Suprapubic skin (tissue), 4 donors: Measurements from ENCODE around the gene FLOT1. TPM values are rescaled to one million over a fixed set of nuclear protein-coding genes. Genes with fewer than 3 reads are reported as not detected.

Experiments
- DNase-seq, 2 donors: peaks; one replicate each; pipeline ENCODE4 v3.0.0-alpha.2; 2019; ENCODE audit warnings: low spot score in 2 of 2
- H3K27ac ChIP-seq: fragments of 200-600 bp; sonication (generic); one replicate; pipeline ENCODE4 v1.5.1; 2019
- H3K27me3 ChIP-seq: fragments of 200-600 bp; sonication (generic); one replicate; pipeline ENCODE4 v1.5.1; 2019
- H3K36me3 ChIP-seq: fragments of 200-600 bp; sonication (generic); one replicate; pipeline ENCODE4 v1.5.1; 2019
- H3K4me1 ChIP-seq: fragments of 200-600 bp; sonication (generic); one replicate; pipeline ENCODE4 v1.5.1; 2019
- H3K4me3 ChIP-seq: fragments of 200-600 bp; sonication (generic); one replicate; pipeline ENCODE4 v1.5.1; 2019; ENCODE audit warnings: mild to moderate bottlenecking
- H3K9me3 ChIP-seq: fragments of 200-600 bp; sonication (generic); one replicate; pipeline ENCODE4 v1.5.1; 2019
- EP300 ChIP-seq: sonication (generic); formaldehyde crosslinking; IDR thresholded peaks from one replicate; pipeline ENCODE4 v1.6.1; 2017; ENCODE audit warnings: antibody characterized with exemption
- POLR2A ChIP-seq, 2 donors: fragments of 450-650 bp; IDR thresholded peaks; one replicate each; pipeline ENCODE4 v1.6.1; 2017; ENCODE audit warnings: antibody characterized with exemption in 2 of 2, mild to moderate bottlenecking in 2 of 2, moderate library complexity in 2 of 2
- POLR2AphosphoS5 ChIP-seq, 3 donors: sonication (generic); formaldehyde crosslinking; IDR thresholded peaks; one replicate each; pipeline ENCODE4 v1.6.1; 2017; ENCODE audit warnings: antibody characterized with exemption in 3 of 3
- WGBS: methylation state at CpG from one replicate; pipeline ENCODE4 v1.1.5; 2018; 5-methylcytosine and 5-hydroxymethylcytosine counted together
- total RNA-seq, 4 donors: library from RNA; depleted of rRNA; stranded (reverse); fragments of >200 nt; gene quantifications; one replicate each; pipeline ENCODE4 v1.1.0, GENCODE V29; 2016
- TF ChIP-seq, protein P1 (sequence below), 2 donors: fragments of 200-600 bp in 1 of 2; fragments of 450-650 bp in 1 of 2; sonication (generic) in 1 of 2; IDR thresholded peaks; one replicate each; pipeline ENCODE4 v1.5.1; 2016 to 2019; ENCODE audit warnings: antibody characterized with exemption in 2 of 2, mild to moderate bottlenecking in 1 of 2, moderate library complexity in 1 of 2

FLOT1 gene
- total RNA-seq, 4 donors from 2014 or later, result 28.4 to 60.8 (median 45.5) TPM

DNA sequence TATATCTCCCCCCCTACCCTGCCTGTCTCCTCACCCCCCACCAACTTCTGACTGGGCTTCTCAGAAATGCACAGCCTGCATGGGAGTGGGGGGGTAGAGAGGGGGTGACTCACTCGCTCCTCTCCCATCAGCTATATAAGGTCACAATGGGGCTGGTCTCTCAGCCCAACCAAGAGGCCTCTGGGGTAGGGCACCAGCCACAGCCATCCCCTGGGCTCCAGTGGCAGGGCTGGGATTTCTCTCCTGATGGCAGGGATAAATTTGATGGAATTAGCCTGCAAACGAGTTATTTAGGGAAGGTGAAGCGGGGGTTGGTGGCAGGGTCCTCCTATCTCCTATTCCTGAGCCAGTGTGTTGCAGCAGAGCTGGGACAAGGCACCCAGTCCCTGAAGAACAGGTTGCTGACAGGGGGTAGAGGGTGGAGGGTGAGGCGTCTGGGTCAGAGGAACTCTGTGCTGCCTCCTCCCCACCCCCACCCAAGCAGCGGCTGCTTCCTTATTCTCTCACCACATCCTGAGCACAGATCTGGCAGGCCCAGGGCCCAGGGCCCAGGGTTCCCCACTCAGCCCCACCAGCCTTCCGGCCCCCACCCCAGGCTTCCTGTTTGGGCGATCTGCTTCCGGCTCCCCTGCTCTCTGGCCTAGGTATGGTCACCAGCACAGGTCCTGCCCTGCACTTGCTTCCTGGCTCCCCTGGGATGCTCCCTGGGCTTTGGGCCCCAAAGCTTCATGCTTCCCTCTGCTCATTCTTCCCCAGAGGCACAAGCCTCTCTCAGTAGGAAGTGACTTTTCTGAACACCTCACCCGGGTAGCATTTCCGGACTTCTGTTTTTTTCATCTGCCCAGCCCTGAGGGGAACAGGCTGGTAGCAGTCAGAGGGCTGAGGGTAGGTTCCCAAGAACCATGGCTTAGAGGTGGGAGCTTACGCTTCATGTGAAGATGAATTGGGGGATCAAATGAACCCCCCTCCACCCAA, 60.1 kb downstream of the FLOT1 start:
- peak; percentile 91 to 92 for DNase-seq
- WGBS, result 11% methylated on average over 9 of the region's 11 CpGs
- H3K27me3 ChIP-seq, result no peaks in the 10 kb centered on the region

DNA sequence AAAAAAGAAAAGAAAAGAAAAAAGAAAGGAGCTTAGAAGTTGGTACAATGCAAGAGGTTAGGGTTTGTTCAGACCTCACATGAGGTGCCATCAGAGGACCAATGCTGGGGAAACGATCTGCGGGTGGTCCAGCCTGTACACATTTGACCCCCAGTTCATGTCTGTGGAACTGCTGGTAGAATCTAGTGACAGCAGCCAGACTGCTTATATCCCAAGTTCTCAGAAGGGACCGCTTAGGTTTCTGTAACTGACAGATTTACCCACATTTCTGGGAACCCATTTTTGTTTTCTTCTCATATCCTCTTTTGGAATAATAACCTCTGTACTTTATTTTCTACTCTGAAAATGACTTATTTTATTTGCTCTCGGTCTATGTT, 60.7 kb downstream of the FLOT1 start:
- no peak for DNase-seq
- 30% methylated on average over 4 of the region's 4 CpGs for WGBS
- H3K27ac ChIP-seq, result peak overlapping the region; percentile 98
- no peaks in the 10 kb centered on the region for H3K27me3 ChIP-seq
- TF ChIP-seq, protein P1, sequence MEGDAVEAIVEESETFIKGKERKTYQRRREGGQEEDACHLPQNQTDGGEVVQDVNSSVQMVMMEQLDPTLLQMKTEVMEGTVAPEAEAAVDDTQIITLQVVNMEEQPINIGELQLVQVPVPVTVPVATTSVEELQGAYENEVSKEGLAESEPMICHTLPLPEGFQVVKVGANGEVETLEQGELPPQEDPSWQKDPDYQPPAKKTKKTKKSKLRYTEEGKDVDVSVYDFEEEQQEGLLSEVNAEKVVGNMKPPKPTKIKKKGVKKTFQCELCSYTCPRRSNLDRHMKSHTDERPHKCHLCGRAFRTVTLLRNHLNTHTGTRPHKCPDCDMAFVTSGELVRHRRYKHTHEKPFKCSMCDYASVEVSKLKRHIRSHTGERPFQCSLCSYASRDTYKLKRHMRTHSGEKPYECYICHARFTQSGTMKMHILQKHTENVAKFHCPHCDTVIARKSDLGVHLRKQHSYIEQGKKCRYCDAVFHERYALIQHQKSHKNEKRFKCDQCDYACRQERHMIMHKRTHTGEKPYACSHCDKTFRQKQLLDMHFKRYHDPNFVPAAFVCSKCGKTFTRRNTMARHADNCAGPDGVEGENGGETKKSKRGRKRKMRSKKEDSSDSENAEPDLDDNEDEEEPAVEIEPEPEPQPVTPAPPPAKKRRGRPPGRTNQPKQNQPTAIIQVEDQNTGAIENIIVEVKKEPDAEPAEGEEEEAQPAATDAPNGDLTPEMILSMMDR (IDR thresholded peaks at IDR 0.05), result no peak
- TF ChIP-seq EP300, result no peak
- TF ChIP-seq POLR2AphosphoS5 (IDR thresholded peaks at IDR 0.05), result no peak
- TF ChIP-seq POLR2A (IDR thresholded peaks at IDR 0.05), result no peak
- H3K36me3 ChIP-seq, result peaks cover 21% of the 10 kb centered on the region
- peaks cover 71% of the 10 kb centered on the region for H3K4me1 ChIP-seq
- H3K9me3 ChIP-seq, result no peaks in the 10 kb centered on the region
- peak overlapping the region; percentile 68 for H3K4me3 ChIP-seq

More for the DNA sequence above, 60.1 kb downstream of the FLOT1 start:
- Histone ChIP-seq H3K9me3 (no peaks in the 10 kb centered on the region), H3K36me3 (peaks cover 14% of the 10 kb centered on the region), H3K4me1 (peaks cover 69% of the 10 kb centered on the region), H3K27ac (peak overlapping the region; percentile 98), H3K4me3 (peak overlapping the region; percentile 68)
- TF ChIP-seq POLR2AphosphoS5 (IDR thresholded peaks at IDR 0.05) (peak in 2 of 3 donors; percentile 8 to 13), EP300 (no peak), POLR2A (IDR thresholded peaks at IDR 0.05) (no peak)
- TF ChIP-seq, protein P1 (IDR thresholded peaks at IDR 0.05), result no peak

DNA sequence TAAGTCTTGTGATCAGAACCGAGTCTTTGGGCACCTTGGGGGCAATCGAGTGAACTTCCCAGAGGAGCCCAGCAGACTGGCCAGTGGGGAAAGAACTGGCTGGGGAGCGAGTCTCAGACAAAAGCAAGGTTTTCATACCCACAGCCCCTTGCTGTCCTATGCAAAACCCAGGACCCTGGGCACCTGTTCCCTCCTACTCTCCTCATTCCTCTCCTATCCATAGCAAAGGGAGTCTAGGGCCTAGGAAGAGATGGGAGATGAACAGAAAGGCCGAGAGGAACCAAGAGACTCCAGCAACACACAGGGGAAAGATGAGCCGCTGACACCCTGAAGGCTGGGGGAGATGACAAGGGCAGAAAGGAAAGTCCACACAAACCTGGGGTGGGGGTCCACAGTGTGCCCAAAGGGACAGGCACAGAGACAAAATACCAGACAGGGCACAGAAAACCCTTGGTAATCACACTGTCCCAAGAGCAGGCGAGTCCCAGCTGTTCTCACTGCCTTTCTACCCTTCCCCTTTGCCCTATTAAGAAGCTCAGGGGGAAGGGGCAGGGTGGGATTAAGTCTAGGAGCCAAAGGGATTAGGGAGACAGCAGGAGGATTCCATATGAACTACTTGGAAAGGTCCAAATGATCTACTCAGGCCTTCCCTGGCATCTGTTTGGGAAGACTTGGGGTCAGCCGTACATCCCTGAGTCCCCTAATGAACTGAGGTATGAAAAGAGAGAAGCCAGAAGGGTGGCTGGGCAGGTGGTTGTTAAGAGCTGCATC, 62.5 kb downstream of the FLOT1 start:
- Histone ChIP-seq H3K36me3 (peaks cover 31% of the 10 kb centered on the region), H3K4me3 (peak overlapping the region; percentile 68), H3K27ac (peak overlapping the region; percentile 16), H3K27me3 (no peaks in the 10 kb centered on the region), H3K4me1 (peaks cover 61% of the 10 kb centered on the region), H3K9me3 (no peaks in the 10 kb centered on the region)
- WGBS, result 56% methylated on average over 7 of the region's 7 CpGs
- DNase-seq, result no peak
- no peak for TF ChIP-seq POLR2AphosphoS5 (IDR thresholded peaks at IDR 0.05)

DNA sequence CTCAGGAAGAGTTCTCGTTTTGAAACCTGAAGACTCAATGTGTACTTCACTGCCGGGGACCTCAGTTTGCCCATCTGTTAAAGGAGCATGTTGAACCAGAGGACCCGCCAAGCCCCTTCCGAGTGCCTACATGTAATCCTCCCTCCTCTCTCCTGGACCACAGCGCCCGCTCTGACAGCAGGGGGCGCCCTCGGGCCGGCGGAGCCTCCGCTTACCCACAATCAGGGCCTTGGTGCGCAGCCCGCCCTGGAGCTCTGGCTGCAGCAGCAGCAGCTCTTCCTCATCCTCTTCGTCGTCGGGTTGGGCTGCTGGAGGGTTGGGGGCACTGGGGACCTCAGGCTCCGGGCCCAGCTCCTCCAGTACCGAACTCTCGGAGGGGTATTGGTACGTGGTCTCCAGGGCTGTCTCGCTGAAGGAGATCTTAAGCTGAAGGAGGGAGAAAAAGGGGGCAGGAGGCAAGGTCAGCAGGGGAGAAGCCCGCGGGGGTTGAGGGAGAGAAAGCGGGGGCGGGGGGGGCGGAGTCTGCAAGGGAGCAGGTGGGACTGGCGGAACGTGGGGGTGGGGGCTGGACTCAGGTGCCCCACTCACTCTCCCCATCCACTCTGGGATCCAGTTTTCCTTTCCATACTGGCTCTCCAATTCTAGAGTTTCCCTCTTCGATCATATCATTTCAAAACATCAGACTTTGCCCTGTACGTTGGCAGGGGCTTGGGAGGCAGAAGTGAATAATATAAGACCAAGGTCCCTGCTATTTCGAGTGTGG, 63.3 kb downstream of the FLOT1 start:
- no peaks in the 10 kb centered on the region for H3K9me3 ChIP-seq
- DNase-seq, result peak; percentile 91 to 94
- H3K36me3 ChIP-seq, result peaks cover 31% of the 10 kb centered on the region
- H3K27ac ChIP-seq, result no peak overlapping the region
- WGBS, result 10% methylated on average over 23 of the region's 31 CpGs
- peak overlapping the region; percentile 68 for H3K4me3 ChIP-seq
- H3K27me3 ChIP-seq, result no peaks in the 10 kb centered on the region
- TF ChIP-seq POLR2A (IDR thresholded peaks at IDR 0.05), result no peak
- TF ChIP-seq POLR2AphosphoS5 (IDR thresholded peaks at IDR 0.05), result peak in 2 of 3 donors; percentile 50 to 67
- TF ChIP-seq EP300, result no peak
- TF ChIP-seq, protein P1 (IDR thresholded peaks at IDR 0.05), result peak; percentile 93 to 96
- H3K4me1 ChIP-seq, result peaks cover 53% of the 10 kb centered on the region

Other genes starting within 250 kb of the FLOT1 start
- 10 to 100 TPM; 33.9 to 58.9 (median 38.9) TPM for gene GNL1, start 186.2 kb downstream of the FLOT1 start, total RNA-seq
- gene PRR3, start 185.4 kb downstream of the FLOT1 start, total RNA-seq, result 10 to 100 TPM in 1 of 4 donors, 1 to 10 TPM in 3; 5.5 to 10.6 (median 9.0) TPM
- 10 to 100 TPM; 41.7 to 46.4 (median 45.0) TPM for gene ABCF1, start 171.2 kb downstream of the FLOT1 start, total RNA-seq
- gene PPP1R10, start 125.4 kb downstream of the FLOT1 start, total RNA-seq, result 10 to 100 TPM; 27.2 to 68.2 (median 46.7) TPM
- 10 to 100 TPM; 48.1 to 85.7 (median 62.4) TPM for gene MRPS18B, start 124.8 kb downstream of the FLOT1 start, total RNA-seq
- gene ATAT1, start 115.8 kb downstream of the FLOT1 start, total RNA-seq, result 10 to 100 TPM in 1 of 4 donors, 1 to 10 TPM in 3; 4.7 to 24.0 (median 7.9) TPM
- gene C6orf136, start 95.6 kb downstream of the FLOT1 start, total RNA-seq, result 10 to 100 TPM in 3 of 4 donors, 1 to 10 TPM in 1; 10.0 to 31.3 (median 15.5) TPM
- gene DHX16, start 69.7 kb downstream of the FLOT1 start, total RNA-seq, result 10 to 100 TPM; 24.3 to 48.5 (median 33.7) TPM
- 10 to 100 TPM; 25.2 to 31.0 (median 29.2) TPM for gene PPP1R18, start 56.0 kb downstream of the FLOT1 start, total RNA-seq
- 1 to 10 TPM; 2.3 to 9.0 (median 6.8) TPM for gene NRM, start 51.7 kb downstream of the FLOT1 start, total RNA-seq
- 10 to 100 TPM; 10.4 to 27.0 (median 16.3) TPM for gene MDC1, start 25.4 kb downstream of the FLOT1 start, total RNA-seq
- 100 to 1,000 TPM; 166 to 348 (median 244) TPM for gene TUBB, start 22.3 kb downstream of the FLOT1 start, total RNA-seq
- 10 to 100 TPM; 22.0 to 86.2 (median 45.8) TPM for gene IER3, start 1.9 kb upstream of the FLOT1 start, total RNA-seq
- 100 to 1,000 TPM; 161 to 210 (median 188) TPM for gene DDR1, start 141.8 kb upstream of the FLOT1 start, total RNA-seq
- 10 to 100 TPM; 10.5 to 33.5 (median 11.3) TPM for gene GTF2H4, start 165.5 kb upstream of the FLOT1 start, total RNA-seq
- gene VARS2, start 171.6 kb upstream of the FLOT1 start, total RNA-seq, result 10 to 100 TPM; 12.6 to 22.0 (median 19.2) TPM
- not detected for gene SFTA2, start 189.5 kb upstream of the FLOT1 start, total RNA-seq
- gene MUCL3, start 198.3 kb upstream of the FLOT1 start, total RNA-seq, result not detected
- gene MUC21, start 241.0 kb upstream of the FLOT1 start, total RNA-seq, result under 1 TPM in 1 of 4 donors, not detected in 3; 0.38 TPM